Embryonic facial prominence (tissue), 1 donor: ENCODE results near the gene RPN1.

Experiments
- DNase-seq: peaks from one replicate; pipeline ENCODE4 v3.0.0-alpha.2; 2016; ENCODE audit errors: extremely low spot score

The RPN1 gene

GRCh38 chr3:128578346-128578745 lies 72.3 kb downstream of the RPN1 start:
- DNase-seq = no peak

GRCh38 chr3:128577711-128578110 lies 72.9 kb downstream of the RPN1 start:
- no peak for DNase-seq

GRCh38 chr3:128576290-128576689 lies 74.3 kb downstream of the RPN1 start:
- no peak for DNase-seq

- DNase-seq = no peak
These were observed 74.8 kb downstream of the RPN1 start for GRCh38 chr3:128575777-128576176.

- DNase-seq = no peak
These were observed 76.9 kb downstream of the RPN1 start for GRCh38 chr3:128573707-128574162.

- DNase-seq = no peak
These were observed 77.5 kb downstream of the RPN1 start for GRCh38 chr3:128573160-128573559.

- DNase-seq = no peak
These were observed 77.9 kb downstream of the RPN1 start for GRCh38 chr3:128572644-128573105.

- DNase-seq = no peak
These were observed 78.6 kb downstream of the RPN1 start for GRCh38 chr3:128572013-128572412.
